ENCODE measurements around the gene RTN1. TPM values are rescaled to one million over a fixed set of nuclear protein-coding genes. Genes with fewer than 3 reads are reported as not detected.
A peak's percentile ranks its signal among the peaks of the same experiment; 100 is the strongest.
"Not testable (repeated sequence)": the region's sequence is repeated elsewhere in the genome, so short reads cannot be mapped to it uniquely, and the experiment has no call there.

Gene RTN1
- total RNA-seq, 1 donor from 2014 or later = 1.2 TPM

- DNase-seq; ATAC-seq; intact Hi-C loops (cut with micrococcal nuclease): not testable (repeated sequence)
Measured at GRCh38 chr14:59654131-59654530, 216.4 kb downstream of the RTN1 start.

- not testable (repeated sequence) for DNase-seq, ATAC-seq
Measured at GRCh38 chr14:59646832-59647231, 223.7 kb downstream of the RTN1 start.

GRCh38 chr14:59638885-59639284 is 231.7 kb downstream of the RTN1 start:
- intact Hi-C loops (cut with micrococcal nuclease) = no loop called here
- DNase-seq = no peak
- ATAC-seq = no peak

More at GRCh38 chr14:59646832-59647231, 223.7 kb downstream of the RTN1 start:
- intact Hi-C loops (cut with micrococcal nuclease) = not testable (repeated sequence)

- ATAC-seq = no peak
- intact Hi-C loops (cut with micrococcal nuclease) = no loop called here
- no peak for DNase-seq
Measured at GRCh38 chr14:59634617-59635016, 236.0 kb downstream of the RTN1 start.

- DNase-seq (no peak), ATAC-seq (no peak)
- intact Hi-C loops (cut with micrococcal nuclease) = no loop called here
Measured at GRCh38 chr14:59633486-59633885, 237.1 kb downstream of the RTN1 start.

GRCh38 chr14:59632381-59632780 is 238.2 kb downstream of the RTN1 start:
- ATAC-seq (no peak), DNase-seq (no peak)
- intact Hi-C loops (cut with micrococcal nuclease) = no loop called here

- no peak for ATAC-seq
- intact Hi-C loops (cut with micrococcal nuclease) = no loop called here
- DNase-seq = no peak
Measured at GRCh38 chr14:59631237-59631636, 239.3 kb downstream of the RTN1 start.

GRCh38 chr14:59630288-59630963 is 240.2 kb downstream of the RTN1 start:
- DNase-seq = no peak
- intact Hi-C loops (cut with micrococcal nuclease) = no loop called here
- no peak for ATAC-seq

- no peak for DNase-seq
- intact Hi-C loops (cut with micrococcal nuclease) = no loop called here
- ATAC-seq = no peak
Measured at GRCh38 chr14:59629444-59630287, 240.9 kb downstream of the RTN1 start.

- ATAC-seq = no peak
- intact Hi-C loops (cut with micrococcal nuclease) = no loop called here
- DNase-seq = no peak
Measured at GRCh38 chr14:59627011-59627520, 243.5 kb downstream of the RTN1 start.

- DNase-seq (no peak), ATAC-seq (no peak)
- intact Hi-C loops (cut with micrococcal nuclease) = no loop called here
Measured at GRCh38 chr14:59622631-59623030, 247.9 kb downstream of the RTN1 start.

GRCh38 chr14:59619061-59619460 is 251.5 kb downstream of the RTN1 start:
- intact Hi-C loops (cut with micrococcal nuclease) = no loop called here
- ATAC-seq = no peak
- no peak for DNase-seq

GRCh38 chr14:59601056-59601455 is 269.5 kb downstream of the RTN1 start:
- intact Hi-C loops (cut with micrococcal nuclease) = no loop called here
- no peak for ATAC-seq
- DNase-seq = no peak

GRCh38 chr14:59600211-59600945 is 270.2 kb downstream of the RTN1 start:
- no peak for ATAC-seq
- intact Hi-C loops (cut with micrococcal nuclease) = no loop called here
- DNase-seq = no peak

GRCh38 chr14:59595071-59595470 is 275.5 kb downstream of the RTN1 start:
- no peak for ATAC-seq
- no peak for DNase-seq
- intact Hi-C loops (cut with micrococcal nuclease) = no loop called here

- intact Hi-C loops (cut with micrococcal nuclease) = no loop called here
- ATAC-seq (no peak), DNase-seq (no peak)
Measured at GRCh38 chr14:59591641-59592370, 278.8 kb downstream of the RTN1 start.

GRCh38 chr14:59588101-59588500 is 282.5 kb downstream of the RTN1 start:
- ATAC-seq (no peak), DNase-seq (no peak)
- intact Hi-C loops (cut with micrococcal nuclease) = no loop called here

- intact Hi-C loops (cut with micrococcal nuclease) = no loop called here
- DNase-seq (no peak), ATAC-seq (no peak)
Measured at GRCh38 chr14:59585891-59586554, 284.6 kb downstream of the RTN1 start.

- DNase-seq = no peak
- intact Hi-C loops (cut with micrococcal nuclease) = no loop called here
- peak; percentile 25 for ATAC-seq
Measured at GRCh38 chr14:59583755-59584154, 286.8 kb downstream of the RTN1 start.
